ENCODE data around the gene SPOP.
"Not testable (repeated sequence)": the region's sequence is repeated elsewhere in the genome, so short reads cannot be mapped to it uniquely, and the experiment has no call there.

SPOP gene

GRCh38 chr17:49647256-49647585 is 30.7 kb downstream of the SPOP start:
- DNase-seq (ENCODE audit: low read depth): no peak

GRCh38 chr17:49646391-49647255 is 31.3 kb downstream of the SPOP start:
- DNase-seq (ENCODE audit: low read depth): peak; percentile 78

GRCh38 chr17:49646056-49646390 is 31.9 kb downstream of the SPOP start:
- not testable (repeated sequence) for DNase-seq (ENCODE audit: low read depth)

- no peak for DNase-seq (ENCODE audit: low read depth)
These were observed 32.2 kb downstream of the SPOP start for GRCh38 chr17:49645654-49646053.

GRCh38 chr17:49640556-49640955 is 37.3 kb downstream of the SPOP start:
- DNase-seq (ENCODE audit: low read depth): no peak

GRCh38 chr17:49638818-49639217 is 39.1 kb downstream of the SPOP start:
- DNase-seq (ENCODE audit: low read depth): no peak

- DNase-seq (ENCODE audit: low read depth): no peak
These were observed 40.2 kb downstream of the SPOP start for GRCh38 chr17:49637739-49638138.

GRCh38 chr17:49637050-49637449 is 40.8 kb downstream of the SPOP start:
- no peak for DNase-seq (ENCODE audit: low read depth)

- DNase-seq (ENCODE audit: low read depth): no peak
These were observed 42.8 kb downstream of the SPOP start for GRCh38 chr17:49635121-49635520.

GRCh38 chr17:49634485-49634860 is 43.4 kb downstream of the SPOP start:
- DNase-seq (ENCODE audit: low read depth): no peak

GRCh38 chr17:49633762-49634484 is 44.0 kb downstream of the SPOP start:
- DNase-seq (ENCODE audit: low read depth): no peak

GRCh38 chr17:49633250-49633649 is 44.6 kb downstream of the SPOP start:
- DNase-seq (ENCODE audit: low read depth): no peak

- no peak for DNase-seq (ENCODE audit: low read depth)
These were observed 45.7 kb downstream of the SPOP start for GRCh38 chr17:49632201-49632600.

- DNase-seq (ENCODE audit: low read depth): no peak
These were observed 46.4 kb downstream of the SPOP start for GRCh38 chr17:49631496-49631895.

GRCh38 chr17:49630113-49630900 is 47.6 kb downstream of the SPOP start:
- no peak for DNase-seq (ENCODE audit: low read depth)

- DNase-seq (ENCODE audit: low read depth): peak; percentile 37
These were observed 48.5 kb downstream of the SPOP start for GRCh38 chr17:49629447-49629846.

- peak; percentile 61 for DNase-seq (ENCODE audit: low read depth)
These were observed 53.0 kb downstream of the SPOP start for GRCh38 chr17:49624896-49625295.

- no peak for DNase-seq (ENCODE audit: low read depth)
These were observed 55.9 kb downstream of the SPOP start for GRCh38 chr17:49621946-49622529.

- DNase-seq (ENCODE audit: low read depth): no peak
These were observed 56.5 kb downstream of the SPOP start for GRCh38 chr17:49621420-49621819.

- DNase-seq (ENCODE audit: low read depth): peak; percentile 39
These were observed 59.8 kb downstream of the SPOP start for GRCh38 chr17:49618028-49618611.

GRCh38 chr17:49616601-49617131 is 61.2 kb downstream of the SPOP start:
- no peak for DNase-seq (ENCODE audit: low read depth)

GRCh38 chr17:49616086-49616485 is 61.8 kb downstream of the SPOP start:
- no peak for DNase-seq (ENCODE audit: low read depth)
